Vagina (tissue), 2 donors: ENCODE results near the gene CBFA2T3. TPM values are rescaled to one million over a fixed set of nuclear protein-coding genes. Genes with fewer than 3 reads are reported as not detected.
"Not testable (repeated sequence)": the region's sequence is repeated elsewhere in the genome, so short reads cannot be mapped to it uniquely, and the experiment has no call there.

ENCODE experiments used
- DNase-seq, 2 donors: peaks; one replicate each; pipeline ENCODE4 v3.0.0-alpha.2; 2017; ENCODE audit errors: extremely low spot score in 2 of 2
- H3K27ac ChIP-seq: fragments of 200-600 bp; sonication (generic); one replicate; pipeline ENCODE4 v1.5.1; 2019
- H3K27me3 ChIP-seq: fragments of 200-600 bp; sonication (generic); one replicate; pipeline ENCODE4 v1.5.1; 2019
- H3K36me3 ChIP-seq, 2 donors: fragments of 200-600 bp; sonication (generic); one replicate each; pipeline ENCODE4 v1.5.1; 2017 to 2019
- H3K4me1 ChIP-seq: fragments of 200-600 bp; sonication (generic); one replicate; pipeline ENCODE4 v1.5.1; 2019
- H3K4me3 ChIP-seq, 2 donors: fragments of 200-600 bp; sonication (generic); 1 replicate in 1 of 2; 2 replicates in 1 of 2; pipeline ENCODE4 v1.5.1; 2016 to 2019
- H3K9me3 ChIP-seq: fragments of 200-600 bp; sonication (generic); one replicate; pipeline ENCODE4 v1.5.1; 2019
- POLR2A ChIP-seq, 2 donors: fragments of 450-650 bp; IDR thresholded peaks; one replicate each; pipeline ENCODE4 v1.6.1; 2017; ENCODE audit warnings: antibody characterized with exemption in 2 of 2, mild to moderate bottlenecking in 2 of 2, moderate library complexity in 2 of 2
- POLR2AphosphoS5 ChIP-seq, 2 donors: sonication (generic); formaldehyde crosslinking; IDR thresholded peaks; one replicate each; pipeline ENCODE4 v1.9.0; 2017; ENCODE audit warnings: antibody characterized with exemption in 2 of 2, mild to moderate bottlenecking in 2 of 2, low read depth in 1 of 2; ENCODE audit not compliant: insufficient read depth in 1 of 2
- intact Hi-C: fragments of 100-400 bp; cut with DNase I; formaldehyde crosslinking; loops from one replicate; pipeline ENCODE4 v1.15.1; 2023
- total RNA-seq: library from RNA; depleted of rRNA; stranded (reverse); fragments of >200 nt; gene quantifications from one replicate; pipeline ENCODE4 v1.2.3, GENCODE V29; 2016
- TF ChIP-seq, protein P1 (sequence below), 3 experiments: fragments of 450-650 bp in 2 of 3; fragments of 200-600 bp in 1 of 3; sonication (generic) in 1 of 3; IDR thresholded peaks; one replicate each; pipeline ENCODE4 v1.5.1; 2017 to 2019; ENCODE audit warnings: antibody characterized with exemption in 3 of 3, mild to moderate bottlenecking in 2 of 3, moderate library complexity in 2 of 3

CBFA2T3 gene
- total RNA-seq, 1 donor from 2014 or later: 2.7 TPM

DNA sequence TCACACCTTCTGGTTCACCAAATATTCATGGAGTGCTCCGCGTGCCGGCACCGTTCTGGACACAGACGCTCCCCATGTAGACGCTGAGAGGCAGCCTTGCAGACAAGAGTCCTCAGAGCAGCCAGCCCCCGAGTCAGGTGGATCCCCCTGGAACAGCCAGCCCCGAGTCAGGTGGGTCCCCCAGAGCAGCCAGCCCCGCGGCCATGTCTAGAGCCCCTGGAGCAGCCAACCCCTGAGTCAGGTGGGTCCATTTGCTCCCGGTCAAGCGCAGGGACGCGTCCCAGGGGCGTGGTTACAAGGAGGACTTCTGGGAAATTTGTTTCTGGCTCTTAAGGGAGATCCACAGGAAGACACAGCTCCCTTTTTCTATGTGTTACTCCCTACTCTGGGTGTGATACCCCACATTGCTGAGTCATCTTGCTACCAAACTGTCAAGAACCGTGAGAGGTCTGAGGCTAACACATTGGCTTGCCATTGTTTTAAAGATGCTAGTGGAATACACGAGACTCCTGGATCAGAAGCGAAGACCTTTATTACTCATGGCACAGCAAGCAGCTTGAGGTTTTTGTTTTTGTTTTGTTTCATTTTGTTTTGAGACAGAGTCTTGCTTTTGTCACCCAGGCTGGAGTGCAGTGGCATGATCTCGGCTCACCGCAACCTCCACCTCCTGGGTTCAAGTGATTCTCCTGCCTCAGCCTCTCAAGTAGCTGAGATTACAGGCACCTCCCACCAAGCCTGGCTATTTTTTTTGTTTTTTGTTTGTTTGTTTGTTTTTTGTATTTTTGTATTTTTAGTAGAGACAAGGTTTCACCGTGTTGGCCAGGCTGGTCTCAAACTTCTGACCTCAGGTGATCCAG lies 43.3 kb upstream of the CBFA2T3 start:
- no peaks in the 10 kb centered on the region for H3K36me3 ChIP-seq
- no peak for DNase-seq
- no peak overlapping the region for H3K27ac ChIP-seq
- H3K9me3 ChIP-seq: no peaks in the 10 kb centered on the region
- H3K4me3 ChIP-seq: no peak overlapping the region
- H3K27me3 ChIP-seq: no peaks in the 10 kb centered on the region
- intact Hi-C loops: no loop called here
- H3K4me1 ChIP-seq: no peaks in the 10 kb centered on the region
- TF ChIP-seq POLR2AphosphoS5 (IDR thresholded peaks at IDR 0.05; ENCODE audit: insufficient read depth in 1 of 2, low read depth in 1 of 2): no peak
- TF ChIP-seq, protein P1, sequence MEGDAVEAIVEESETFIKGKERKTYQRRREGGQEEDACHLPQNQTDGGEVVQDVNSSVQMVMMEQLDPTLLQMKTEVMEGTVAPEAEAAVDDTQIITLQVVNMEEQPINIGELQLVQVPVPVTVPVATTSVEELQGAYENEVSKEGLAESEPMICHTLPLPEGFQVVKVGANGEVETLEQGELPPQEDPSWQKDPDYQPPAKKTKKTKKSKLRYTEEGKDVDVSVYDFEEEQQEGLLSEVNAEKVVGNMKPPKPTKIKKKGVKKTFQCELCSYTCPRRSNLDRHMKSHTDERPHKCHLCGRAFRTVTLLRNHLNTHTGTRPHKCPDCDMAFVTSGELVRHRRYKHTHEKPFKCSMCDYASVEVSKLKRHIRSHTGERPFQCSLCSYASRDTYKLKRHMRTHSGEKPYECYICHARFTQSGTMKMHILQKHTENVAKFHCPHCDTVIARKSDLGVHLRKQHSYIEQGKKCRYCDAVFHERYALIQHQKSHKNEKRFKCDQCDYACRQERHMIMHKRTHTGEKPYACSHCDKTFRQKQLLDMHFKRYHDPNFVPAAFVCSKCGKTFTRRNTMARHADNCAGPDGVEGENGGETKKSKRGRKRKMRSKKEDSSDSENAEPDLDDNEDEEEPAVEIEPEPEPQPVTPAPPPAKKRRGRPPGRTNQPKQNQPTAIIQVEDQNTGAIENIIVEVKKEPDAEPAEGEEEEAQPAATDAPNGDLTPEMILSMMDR (IDR thresholded peaks at IDR 0.05): no peak
- no peak for TF ChIP-seq POLR2A (IDR thresholded peaks at IDR 0.05)

DNA sequence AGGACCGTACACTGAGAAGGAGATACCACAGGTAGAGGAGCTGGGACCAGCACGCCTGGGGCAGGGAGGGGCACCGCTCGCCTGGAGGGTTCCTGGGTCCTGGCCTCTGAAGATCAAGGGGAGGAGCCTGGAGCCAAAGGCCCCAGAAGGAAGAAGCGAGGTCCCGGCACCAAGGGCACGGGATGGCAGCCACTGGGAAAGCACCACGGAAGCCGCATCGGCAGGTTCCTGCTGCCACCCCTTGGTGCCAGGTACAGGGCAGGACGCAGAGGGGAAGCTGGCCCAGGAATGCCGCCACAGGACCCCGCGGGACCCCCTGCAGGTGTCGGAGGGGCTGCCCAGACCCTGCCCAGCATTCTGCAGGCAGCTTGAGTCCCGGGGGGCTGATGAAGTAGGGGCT lies 42.5 kb upstream of the CBFA2T3 start:
- intact Hi-C loops: no loop called here
- H3K27ac ChIP-seq: no peak overlapping the region
- H3K4me1 ChIP-seq: no peaks in the 10 kb centered on the region
- H3K27me3 ChIP-seq: no peaks in the 10 kb centered on the region
- H3K9me3 ChIP-seq: no peaks in the 10 kb centered on the region
- no peaks in the 10 kb centered on the region for H3K36me3 ChIP-seq
- no peak for DNase-seq
- H3K4me3 ChIP-seq: no peak overlapping the region
- TF ChIP-seq, protein P1 (IDR thresholded peaks at IDR 0.05): no peak
- TF ChIP-seq POLR2AphosphoS5 (IDR thresholded peaks at IDR 0.05; ENCODE audit: insufficient read depth in 1 of 2, low read depth in 1 of 2) (no peak), POLR2A (IDR thresholded peaks at IDR 0.05) (no peak)

DNA sequence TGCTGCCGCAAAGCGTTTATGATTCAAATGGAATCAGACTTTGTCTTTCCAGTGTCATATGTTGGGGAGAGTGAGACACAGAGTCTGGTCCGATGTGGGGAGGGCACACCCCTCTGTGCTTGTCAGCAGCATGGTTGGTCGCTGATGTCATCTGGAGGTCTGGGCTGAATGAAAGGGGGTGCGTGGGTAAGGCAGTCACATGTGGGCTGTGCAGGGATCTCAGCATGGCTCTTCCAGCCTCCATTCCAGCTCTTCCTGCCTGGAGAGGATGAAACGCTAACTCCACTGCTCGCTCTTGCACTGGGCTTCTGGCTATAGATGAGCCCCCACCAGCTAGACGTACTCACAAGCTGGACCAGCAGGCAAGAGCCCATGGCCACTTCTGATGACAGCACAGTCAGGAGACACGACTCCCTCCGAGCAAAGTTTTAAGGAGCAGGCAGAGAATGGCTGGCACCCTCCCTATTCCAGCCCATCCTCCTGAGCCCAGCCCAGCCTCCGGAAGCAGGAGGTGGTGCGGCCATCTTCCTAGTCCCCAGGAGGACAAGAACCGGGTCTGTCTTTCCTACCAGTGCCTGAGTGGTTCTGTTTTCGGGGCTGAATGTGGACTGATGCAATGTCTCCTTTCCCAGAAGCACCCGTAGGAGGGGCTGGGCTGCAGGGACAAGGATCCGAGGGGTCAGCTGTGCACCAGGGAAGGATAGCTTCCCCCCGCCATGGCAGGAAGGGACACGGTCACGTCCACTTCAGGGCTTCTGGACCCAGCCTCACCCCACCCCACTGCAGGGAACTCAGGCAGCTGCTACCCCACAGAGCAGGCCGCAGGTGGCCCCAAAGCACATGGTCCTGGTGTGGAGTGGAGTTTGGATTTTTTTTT lies 41.5 kb upstream of the CBFA2T3 start:
- DNase-seq: no peak
- H3K27ac ChIP-seq: no peak overlapping the region
- no peaks in the 10 kb centered on the region for H3K4me1 ChIP-seq
- H3K27me3 ChIP-seq: no peaks in the 10 kb centered on the region
- no peak for TF ChIP-seq POLR2A (IDR thresholded peaks at IDR 0.05)
- TF ChIP-seq, protein P1 (IDR thresholded peaks at IDR 0.05): no peak
- no peak for TF ChIP-seq POLR2AphosphoS5 (IDR thresholded peaks at IDR 0.05; ENCODE audit: insufficient read depth in 1 of 2, low read depth in 1 of 2)
- intact Hi-C loops: no loop called here
- no peak overlapping the region for H3K4me3 ChIP-seq
- H3K36me3 ChIP-seq: no peaks in the 10 kb centered on the region
- no peaks in the 10 kb centered on the region for H3K9me3 ChIP-seq

DNA sequence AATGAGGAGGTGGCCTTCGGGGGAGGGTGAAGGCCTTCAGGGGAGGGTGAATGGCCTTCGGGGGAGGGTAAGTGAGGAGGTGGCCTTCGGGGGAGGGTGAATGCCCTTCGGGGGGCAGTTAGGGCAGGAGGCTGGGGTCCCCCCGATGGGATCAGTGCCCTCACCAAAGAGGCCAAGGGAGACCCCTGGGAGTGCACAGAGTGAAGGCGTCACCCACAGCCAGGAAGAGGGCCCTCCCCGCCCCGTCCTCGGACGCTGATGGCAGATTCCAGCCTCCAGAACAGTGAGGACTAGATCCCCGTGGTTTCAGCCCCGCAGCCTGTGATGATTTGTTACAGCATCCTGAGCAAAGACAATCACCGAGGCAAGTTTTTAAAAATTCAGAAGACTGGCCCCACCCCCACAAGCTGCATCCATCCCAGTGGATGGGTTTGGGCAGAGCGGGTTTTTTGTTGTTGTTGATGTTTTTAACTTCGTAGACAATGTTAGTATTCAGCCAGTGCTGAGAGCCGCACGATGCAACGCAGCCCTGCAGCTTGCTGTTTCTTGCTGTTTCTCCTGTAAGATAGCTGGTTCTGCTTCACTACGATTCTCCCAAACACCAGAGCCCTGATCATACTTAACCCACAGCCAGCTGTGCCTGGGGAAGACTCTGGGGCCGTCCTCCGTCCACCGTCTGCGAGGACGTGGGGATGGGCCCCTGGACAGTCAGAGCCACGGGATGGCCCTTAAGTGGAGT lies 40.7 kb upstream of the CBFA2T3 start:
- no peaks in the 10 kb centered on the region for H3K36me3 ChIP-seq
- TF ChIP-seq POLR2AphosphoS5 (IDR thresholded peaks at IDR 0.05; ENCODE audit: insufficient read depth in 1 of 2, low read depth in 1 of 2): no peak
- TF ChIP-seq, protein P1 (IDR thresholded peaks at IDR 0.05): no peak
- TF ChIP-seq POLR2A (IDR thresholded peaks at IDR 0.05): no peak

DNA sequence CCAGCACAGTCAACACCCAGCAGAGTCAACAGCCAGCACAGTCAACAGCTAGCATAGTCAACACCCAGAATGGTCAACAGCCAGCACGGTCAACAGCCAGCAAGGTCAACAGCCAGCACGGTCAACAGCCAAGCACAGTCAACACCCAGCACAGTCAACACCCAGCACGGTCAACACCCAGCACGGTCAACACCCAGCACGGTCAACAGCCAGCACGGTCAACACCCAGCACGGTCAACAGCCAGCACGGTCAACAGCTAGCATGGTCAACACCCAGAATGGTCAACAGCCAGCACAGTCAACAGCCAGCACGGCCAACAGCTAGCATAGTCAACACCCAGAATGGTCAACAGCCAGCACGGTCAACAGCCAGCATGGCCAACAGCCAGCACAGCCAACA lies 39.6 kb upstream of the CBFA2T3 start:
- H3K27me3 ChIP-seq, DNase-seq, H3K9me3 ChIP-seq, H3K27ac ChIP-seq, H3K36me3 ChIP-seq, intact Hi-C loops, H3K4me3 ChIP-seq, H3K4me1 ChIP-seq: not testable (repeated sequence)

More for the DNA sequence above, 40.7 kb upstream of the CBFA2T3 start:
- Histone ChIP-seq H3K27me3 (no peaks in the 10 kb centered on the region), H3K4me3 (no peak overlapping the region), H3K4me1 (no peaks in the 10 kb centered on the region), H3K27ac (no peak overlapping the region), H3K9me3 (no peaks in the 10 kb centered on the region)
- intact Hi-C loops: no loop called here
- DNase-seq: no peak
